Transverse colon (tissue), 4 donors: Measurements from ENCODE around the gene CLDN19.

Source experiments
- CTCF ChIP-seq, 5 experiments: fragments of 200-600 bp in 3 of 5; fragments of 450-650 bp in 2 of 5; sonication (generic) in 3 of 5; IDR thresholded peaks; 1 replicate in 2 of 5; 2 replicates in 3 of 5; pipeline ENCODE4 v1.5.1; 2016 to 2017; ENCODE audit warnings: antibody characterized with exemption in 5 of 5, inconsistent platforms in 3 of 5, mild to moderate bottlenecking in 2 of 5, moderate library complexity in 1 of 5
- POLR2A ChIP-seq: fragments of 450-650 bp; IDR thresholded peaks from one replicate; pipeline ENCODE4 v1.6.1; 2016; ENCODE audit warnings: antibody characterized with exemption, mild to moderate bottlenecking, moderate library complexity
- POLR2AphosphoS5 ChIP-seq, 3 donors: sonication (generic); formaldehyde crosslinking; IDR thresholded peaks; one replicate each; pipeline ENCODE4 v1.6.1; 2016; ENCODE audit warnings: antibody characterized with exemption in 3 of 3

GRCh38 chr1:42759114-42759513 lies 19.1 kb upstream of the CLDN19 start:
- TF ChIP-seq CTCF (IDR thresholded peaks at IDR 0.05) (no peak), POLR2AphosphoS5 (IDR thresholded peaks at IDR 0.05) (no peak), POLR2A (no peak)
